ENCODE results near the gene GABRG3.

DNA sequence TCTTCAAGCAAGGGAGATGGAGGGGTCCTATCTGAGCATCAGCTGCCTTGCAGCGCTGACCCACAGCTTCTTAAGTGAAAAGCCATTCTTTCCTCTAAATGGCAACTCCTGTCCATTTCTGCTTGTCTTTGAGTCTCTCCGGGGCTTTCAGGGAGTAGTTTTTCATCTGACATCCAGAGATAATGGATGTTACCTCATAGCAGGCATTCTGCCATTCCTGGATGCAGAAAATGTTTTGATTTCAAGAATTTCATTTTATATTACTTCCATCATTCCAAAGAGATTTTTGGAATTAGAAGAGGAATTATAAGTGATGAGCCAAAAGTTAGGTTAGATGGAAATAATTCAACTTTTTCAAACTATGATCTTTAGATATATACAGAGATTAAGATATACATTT, 44.9 kb upstream of the GABRG3 start:
- TF ChIP-seq POLR2A (IDR thresholded peaks at IDR 0.05; ENCODE audit: borderline replicate concordance, extremely low read depth, insufficient read depth, insufficient read length) (no peak), EZH2 (IDR thresholded peaks at IDR 0.05) (no peak), SP1 (IDR thresholded peaks at IDR 0.05; ENCODE audit: low read depth) (no peak), CBX3 (IDR thresholded peaks at IDR 0.05; ENCODE audit: low read depth) (no peak), TCF7L2 (IDR thresholded peaks at IDR 0.05; ENCODE audit: borderline replicate concordance, extremely low read depth, insufficient read depth, insufficient read length) (no peak), POLR2AphosphoS5 (IDR thresholded peaks at IDR 0.05; ENCODE audit: low read depth, low read length) (no peak), EZH2phosphoT487 (IDR thresholded peaks at IDR 0.05; ENCODE audit: borderline replicate concordance) (no peak), RAD21 (IDR thresholded peaks at IDR 0.05; ENCODE audit: low read depth) (no peak), FOSL1 (IDR thresholded peaks at IDR 0.05; ENCODE audit: low read depth) (no peak), ZFX (IDR thresholded peaks at IDR 0.05) (no peak)
- TF ChIP-seq, protein P1, sequence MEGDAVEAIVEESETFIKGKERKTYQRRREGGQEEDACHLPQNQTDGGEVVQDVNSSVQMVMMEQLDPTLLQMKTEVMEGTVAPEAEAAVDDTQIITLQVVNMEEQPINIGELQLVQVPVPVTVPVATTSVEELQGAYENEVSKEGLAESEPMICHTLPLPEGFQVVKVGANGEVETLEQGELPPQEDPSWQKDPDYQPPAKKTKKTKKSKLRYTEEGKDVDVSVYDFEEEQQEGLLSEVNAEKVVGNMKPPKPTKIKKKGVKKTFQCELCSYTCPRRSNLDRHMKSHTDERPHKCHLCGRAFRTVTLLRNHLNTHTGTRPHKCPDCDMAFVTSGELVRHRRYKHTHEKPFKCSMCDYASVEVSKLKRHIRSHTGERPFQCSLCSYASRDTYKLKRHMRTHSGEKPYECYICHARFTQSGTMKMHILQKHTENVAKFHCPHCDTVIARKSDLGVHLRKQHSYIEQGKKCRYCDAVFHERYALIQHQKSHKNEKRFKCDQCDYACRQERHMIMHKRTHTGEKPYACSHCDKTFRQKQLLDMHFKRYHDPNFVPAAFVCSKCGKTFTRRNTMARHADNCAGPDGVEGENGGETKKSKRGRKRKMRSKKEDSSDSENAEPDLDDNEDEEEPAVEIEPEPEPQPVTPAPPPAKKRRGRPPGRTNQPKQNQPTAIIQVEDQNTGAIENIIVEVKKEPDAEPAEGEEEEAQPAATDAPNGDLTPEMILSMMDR (IDR thresholded peaks at IDR 0.05 in 2 of 3, conservative IDR thresholded peaks at IDR 0.05 in 1 of 3; ENCODE audit: borderline replicate concordance in 1 of 3, insufficient read depth in 1 of 3, low read depth in 2 of 3, low read length in 2 of 3): no peak
- TF ChIP-seq, protein P2, sequence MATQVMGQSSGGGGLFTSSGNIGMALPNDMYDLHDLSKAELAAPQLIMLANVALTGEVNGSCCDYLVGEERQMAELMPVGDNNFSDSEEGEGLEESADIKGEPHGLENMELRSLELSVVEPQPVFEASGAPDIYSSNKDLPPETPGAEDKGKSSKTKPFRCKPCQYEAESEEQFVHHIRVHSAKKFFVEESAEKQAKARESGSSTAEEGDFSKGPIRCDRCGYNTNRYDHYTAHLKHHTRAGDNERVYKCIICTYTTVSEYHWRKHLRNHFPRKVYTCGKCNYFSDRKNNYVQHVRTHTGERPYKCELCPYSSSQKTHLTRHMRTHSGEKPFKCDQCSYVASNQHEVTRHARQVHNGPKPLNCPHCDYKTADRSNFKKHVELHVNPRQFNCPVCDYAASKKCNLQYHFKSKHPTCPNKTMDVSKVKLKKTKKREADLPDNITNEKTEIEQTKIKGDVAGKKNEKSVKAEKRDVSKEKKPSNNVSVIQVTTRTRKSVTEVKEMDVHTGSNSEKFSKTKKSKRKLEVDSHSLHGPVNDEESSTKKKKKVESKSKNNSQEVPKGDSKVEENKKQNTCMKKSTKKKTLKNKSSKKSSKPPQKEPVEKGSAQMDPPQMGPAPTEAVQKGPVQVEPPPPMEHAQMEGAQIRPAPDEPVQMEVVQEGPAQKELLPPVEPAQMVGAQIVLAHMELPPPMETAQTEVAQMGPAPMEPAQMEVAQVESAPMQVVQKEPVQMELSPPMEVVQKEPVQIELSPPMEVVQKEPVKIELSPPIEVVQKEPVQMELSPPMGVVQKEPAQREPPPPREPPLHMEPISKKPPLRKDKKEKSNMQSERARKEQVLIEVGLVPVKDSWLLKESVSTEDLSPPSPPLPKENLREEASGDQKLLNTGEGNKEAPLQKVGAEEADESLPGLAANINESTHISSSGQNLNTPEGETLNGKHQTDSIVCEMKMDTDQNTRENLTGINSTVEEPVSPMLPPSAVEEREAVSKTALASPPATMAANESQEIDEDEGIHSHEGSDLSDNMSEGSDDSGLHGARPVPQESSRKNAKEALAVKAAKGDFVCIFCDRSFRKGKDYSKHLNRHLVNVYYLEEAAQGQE (IDR thresholded peaks at IDR 0.05; ENCODE audit: low read depth): no peak
- TF ChIP-seq, protein P3, sequence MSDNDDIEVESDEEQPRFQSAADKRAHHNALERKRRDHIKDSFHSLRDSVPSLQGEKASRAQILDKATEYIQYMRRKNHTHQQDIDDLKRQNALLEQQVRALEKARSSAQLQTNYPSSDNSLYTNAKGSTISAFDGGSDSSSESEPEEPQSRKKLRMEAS (IDR thresholded peaks at IDR 0.05): no peak

Data from HCT116 (cell line).